Hepatocyte (in vitro differentiated cells): ENCODE data around the gene CFAP70.

Source experiments
- EZH2 ChIP-seq: fragments of 200-600 bp; sonication (generic); IDR thresholded peaks from 2 replicates; pipeline ENCODE4 v1.6.1; 2016; ENCODE audit warnings: antibody characterized with exemption, mild to moderate bottlenecking, borderline replicate concordance
- EZH2phosphoT487 ChIP-seq: fragments of 200-600 bp; sonication (generic); IDR thresholded peaks from one replicate; pipeline ENCODE4 v1.6.1; 2018; ENCODE audit warnings: antibody characterized with exemption, mild to moderate bottlenecking, low read depth, moderate library complexity; ENCODE audit not compliant: unreplicated experiment, severe bottlenecking
- TF ChIP-seq, protein P1 (sequence below): fragments of 200-600 bp; sonication (generic); IDR thresholded peaks from 2 replicates; pipeline ENCODE4 v1.5.1; 2016; ENCODE audit warnings: antibody characterized with exemption, mild to moderate bottlenecking; ENCODE audit not compliant: poor library complexity

- TF ChIP-seq EZH2 (no peak), EZH2phosphoT487 (no peak)
- TF ChIP-seq, protein P1, sequence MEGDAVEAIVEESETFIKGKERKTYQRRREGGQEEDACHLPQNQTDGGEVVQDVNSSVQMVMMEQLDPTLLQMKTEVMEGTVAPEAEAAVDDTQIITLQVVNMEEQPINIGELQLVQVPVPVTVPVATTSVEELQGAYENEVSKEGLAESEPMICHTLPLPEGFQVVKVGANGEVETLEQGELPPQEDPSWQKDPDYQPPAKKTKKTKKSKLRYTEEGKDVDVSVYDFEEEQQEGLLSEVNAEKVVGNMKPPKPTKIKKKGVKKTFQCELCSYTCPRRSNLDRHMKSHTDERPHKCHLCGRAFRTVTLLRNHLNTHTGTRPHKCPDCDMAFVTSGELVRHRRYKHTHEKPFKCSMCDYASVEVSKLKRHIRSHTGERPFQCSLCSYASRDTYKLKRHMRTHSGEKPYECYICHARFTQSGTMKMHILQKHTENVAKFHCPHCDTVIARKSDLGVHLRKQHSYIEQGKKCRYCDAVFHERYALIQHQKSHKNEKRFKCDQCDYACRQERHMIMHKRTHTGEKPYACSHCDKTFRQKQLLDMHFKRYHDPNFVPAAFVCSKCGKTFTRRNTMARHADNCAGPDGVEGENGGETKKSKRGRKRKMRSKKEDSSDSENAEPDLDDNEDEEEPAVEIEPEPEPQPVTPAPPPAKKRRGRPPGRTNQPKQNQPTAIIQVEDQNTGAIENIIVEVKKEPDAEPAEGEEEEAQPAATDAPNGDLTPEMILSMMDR = no peak
Observed at GRCh38 chr10:73376679-73377078, 18.0 kb upstream of the CFAP70 start.
